Measurements from ENCODE around the gene MAPK8IP2.
"Not testable (repeated sequence)": the region's sequence is repeated elsewhere in the genome, so short reads cannot be mapped to it uniquely, and the experiment has no call there.

The MAPK8IP2 gene

GRCh38 chr22:50635591-50635990 is 35.0 kb downstream of the MAPK8IP2 start:
- DNase-seq (ENCODE audit: low read depth in 3 of 3) = no peak

GRCh38 chr22:50640296-50640695 is 39.7 kb downstream of the MAPK8IP2 start:
- not testable (repeated sequence) for DNase-seq (ENCODE audit: low read depth in 3 of 3)

- DNase-seq (ENCODE audit: low read depth in 3 of 3) = no peak
Measured at GRCh38 chr22:50640857-50641647, 40.5 kb downstream of the MAPK8IP2 start.

- DNase-seq (ENCODE audit: low read depth in 3 of 3) = no peak
Measured at GRCh38 chr22:50641696-50642607, 41.4 kb downstream of the MAPK8IP2 start.

- not testable (repeated sequence) for DNase-seq (ENCODE audit: low read depth in 3 of 3)
Measured at GRCh38 chr22:50643021-50643820, 42.6 kb downstream of the MAPK8IP2 start.

GRCh38 chr22:50643821-50644101 is 43.2 kb downstream of the MAPK8IP2 start:
- not testable (repeated sequence) for DNase-seq (ENCODE audit: low read depth in 3 of 3)

GRCh38 chr22:50653256-50653655 is 52.7 kb downstream of the MAPK8IP2 start:
- DNase-seq (ENCODE audit: low read depth in 3 of 3) = no peak

GRCh38 chr22:50654664-50655063 is 54.1 kb downstream of the MAPK8IP2 start:
- DNase-seq (ENCODE audit: low read depth in 3 of 3) = not testable (repeated sequence)

GRCh38 chr22:50656122-50657070 is 55.8 kb downstream of the MAPK8IP2 start:
- no peak for DNase-seq (ENCODE audit: low read depth in 3 of 3)

GRCh38 chr22:50657925-50658324 is 57.3 kb downstream of the MAPK8IP2 start:
- no peak for DNase-seq (ENCODE audit: low read depth in 3 of 3)

GRCh38 chr22:50659711-50660110 is 59.1 kb downstream of the MAPK8IP2 start:
- not testable (repeated sequence) for DNase-seq (ENCODE audit: low read depth in 3 of 3)

GRCh38 chr22:50660306-50660705 is 59.7 kb downstream of the MAPK8IP2 start:
- no peak for DNase-seq (ENCODE audit: low read depth in 3 of 3)

Data from stimulated activated CD4-positive, alpha-beta T cell treated with anti-CD3 and anti-CD28 coated beads, TNF-alpha, amount 100 ng/mL, for 24 hours (primary cell).